NCI-H2029 (cell line): ENCODE measurements around the gene CENPN.

Experiments used
- DNase-seq: peaks from one replicate; lab custom pipeline; 2025; lab: John Stamatoyannopoulos, UW

The CENPN gene

GRCh38 chr16:80991792-80992430 is 15.1 kb upstream of the CENPN start:
- DNase-seq, result no peak

- no peak for DNase-seq
Measured at GRCh38 chr16:80992676-80993293, 14.2 kb upstream of the CENPN start.

GRCh38 chr16:80993307-80993706 is 13.7 kb upstream of the CENPN start:
- DNase-seq, result no peak

- no peak for DNase-seq
Measured at GRCh38 chr16:80993834-80994233, 13.2 kb upstream of the CENPN start.

- DNase-seq, result no peak
Measured at GRCh38 chr16:80994451-80994850, 12.6 kb upstream of the CENPN start.

GRCh38 chr16:80996688-80997138 is 10.3 kb upstream of the CENPN start:
- DNase-seq, result no peak

GRCh38 chr16:80997139-80997798 is 9.7 kb upstream of the CENPN start:
- DNase-seq, result no peak

- DNase-seq, result no peak
Measured at GRCh38 chr16:80997964-80998620, 8.9 kb upstream of the CENPN start.

- no peak for DNase-seq
Measured at GRCh38 chr16:81000873-81001272, 6.1 kb upstream of the CENPN start.

- DNase-seq, result no peak
Measured at GRCh38 chr16:81001330-81001729, 5.7 kb upstream of the CENPN start.

GRCh38 chr16:81003064-81003463 is 4.0 kb upstream of the CENPN start:
- no peak for DNase-seq

- DNase-seq, result no peak
Measured at GRCh38 chr16:81003610-81004460, 3.2 kb upstream of the CENPN start.

GRCh38 chr16:81004646-81005353 is 2.2 kb upstream of the CENPN start:
- DNase-seq, result peak; percentile 14

GRCh38 chr16:81005610-81006161 is 1.3 kb upstream of the CENPN start:
- no peak for DNase-seq

GRCh38 chr16:81006211-81006812 is 702 bp upstream of the CENPN start:
- DNase-seq, result no peak

GRCh38 chr16:81008505-81008789 is 1.4 kb downstream of the CENPN start:
- no peak for DNase-seq

- no peak for DNase-seq
Measured at GRCh38 chr16:81012974-81013373, 6.0 kb downstream of the CENPN start.

- DNase-seq, result no peak
Measured at GRCh38 chr16:81014672-81015071, 7.7 kb downstream of the CENPN start.

- DNase-seq, result no peak
Measured at GRCh38 chr16:81018496-81018895, 11.5 kb downstream of the CENPN start.

- no peak for DNase-seq
Measured at GRCh38 chr16:81026429-81026828, 19.4 kb downstream of the CENPN start.
